NCI-H82 treated with DMSO at 0.1 percent for 48 hours (cell line): ENCODE results near the gene BCL7A.
"Not testable (repeated sequence)": the region's sequence is repeated elsewhere in the genome, so short reads cannot be mapped to it uniquely, and the experiment has no call there.

Experiments used
- DNase-seq: peaks from one replicate; lab custom pipeline; 2025; ENCODE audit not compliant: unreplicated experiment; lab: John Stamatoyannopoulos, UW

The BCL7A gene

DNA sequence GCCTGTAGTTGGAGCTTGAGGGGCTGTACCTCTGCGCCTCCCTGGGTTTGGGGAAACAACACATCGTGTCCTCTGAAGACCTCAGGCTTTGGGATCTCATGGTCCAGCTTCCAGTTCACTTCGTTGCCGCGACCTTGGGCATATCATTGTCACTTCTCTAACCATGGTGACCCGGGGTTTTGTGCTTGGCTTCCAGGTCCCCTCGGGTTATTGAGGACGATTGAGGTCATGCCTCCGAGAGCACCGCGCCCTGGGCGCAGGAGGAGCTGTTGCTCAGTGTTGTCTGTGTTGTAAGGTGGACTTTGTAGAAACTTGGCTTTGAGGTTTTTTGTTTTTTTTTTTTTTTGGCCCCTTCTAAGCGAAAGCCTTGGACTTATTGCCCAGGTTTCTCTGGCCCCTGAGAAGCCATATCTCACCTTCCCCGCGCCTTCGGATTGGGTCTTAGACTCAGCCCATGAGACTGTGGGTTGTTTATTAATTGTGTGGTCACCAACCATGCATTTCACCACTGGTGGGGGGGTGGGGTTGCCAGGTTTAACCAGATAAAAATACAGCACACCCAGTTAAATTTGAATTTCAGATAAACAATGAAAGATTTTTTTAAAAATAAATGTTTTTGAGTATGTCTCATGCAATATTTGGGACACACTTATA, 2.6 kb downstream of the BCL7A start:
- DNase-seq, result no peak

- DNase-seq, result no peak
These were observed 5.1 kb downstream of the BCL7A start for GRCh38 chr12:122026706-122027333.

DNA sequence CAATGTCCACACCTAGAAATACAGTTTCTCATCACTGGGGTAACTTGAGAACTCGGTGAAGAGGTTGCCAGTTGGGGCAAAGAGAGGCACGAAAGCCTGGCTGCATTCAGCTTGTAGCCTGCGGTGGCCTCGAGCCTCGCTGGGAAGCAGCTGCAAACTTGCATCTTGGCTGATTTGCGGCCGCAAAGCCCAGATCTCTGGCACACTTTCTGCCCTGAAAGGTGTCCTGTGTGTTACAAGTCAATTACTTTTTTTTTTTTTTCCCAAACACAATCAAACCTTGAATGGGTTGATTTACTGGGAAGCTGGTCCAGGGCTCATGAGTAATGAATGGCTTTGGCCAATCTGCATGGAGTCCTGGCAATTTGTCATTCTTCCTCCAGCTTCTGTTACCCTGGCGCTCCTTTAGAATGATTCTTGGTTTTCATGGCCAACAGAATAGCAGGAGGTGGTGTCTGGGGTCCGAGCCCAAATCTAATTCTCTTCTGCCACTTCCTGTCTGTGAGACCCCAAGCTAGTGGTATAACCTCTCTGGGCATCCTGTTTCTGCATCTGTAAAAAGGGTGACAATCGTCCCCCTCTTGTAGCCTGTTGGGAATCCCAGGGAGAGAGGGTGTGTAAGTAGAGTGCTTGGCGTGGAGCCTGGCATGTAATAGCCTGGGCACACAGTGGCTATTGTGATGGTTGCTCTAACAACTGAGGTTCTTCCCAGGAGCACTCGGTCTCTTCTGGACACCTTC, 6.7 kb downstream of the BCL7A start:
- DNase-seq, result no peak

- DNase-seq, result no peak
These were observed 7.3 kb downstream of the BCL7A start for GRCh38 chr12:122028905-122029560.

DNA sequence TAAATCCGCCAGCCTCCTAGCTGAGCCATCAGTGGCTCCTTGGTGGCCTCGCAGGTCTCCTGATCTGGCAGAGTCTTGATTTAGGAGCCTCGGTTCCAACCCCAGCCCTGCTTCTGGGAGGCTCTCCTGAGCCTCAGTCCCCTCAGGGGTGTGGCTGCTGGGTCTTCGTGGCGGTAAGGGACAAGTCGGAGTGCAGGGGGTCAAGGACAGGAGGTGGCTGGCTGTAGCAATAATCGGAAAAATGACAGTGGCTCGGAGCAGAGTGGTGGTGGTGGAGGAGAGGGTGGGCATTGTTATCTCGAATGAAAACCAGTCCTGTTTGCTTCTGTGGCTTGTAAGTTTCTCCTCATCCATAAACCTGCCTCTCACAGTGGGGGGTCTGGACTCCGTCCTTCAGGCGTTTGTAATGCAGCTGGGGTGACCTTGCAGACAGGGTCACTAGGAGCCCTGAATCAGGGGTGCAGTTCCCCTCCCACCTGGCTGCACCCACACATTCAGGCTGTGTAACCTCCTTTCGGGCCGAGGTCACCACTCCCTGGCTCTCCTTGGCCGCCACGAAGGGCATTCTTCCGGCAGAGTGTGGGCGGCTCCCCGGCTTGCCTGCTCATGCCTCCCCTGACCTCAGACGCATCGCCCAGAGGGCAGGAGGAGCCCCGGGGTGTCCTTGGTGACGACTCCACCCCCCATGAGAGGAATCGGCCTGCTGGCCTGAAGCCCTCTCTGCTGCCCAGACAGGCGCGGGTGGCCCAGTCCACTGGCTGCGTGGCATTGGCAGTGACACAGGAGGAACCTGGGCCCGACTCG, 8.1 kb downstream of the BCL7A start:
- DNase-seq, result no peak

DNA sequence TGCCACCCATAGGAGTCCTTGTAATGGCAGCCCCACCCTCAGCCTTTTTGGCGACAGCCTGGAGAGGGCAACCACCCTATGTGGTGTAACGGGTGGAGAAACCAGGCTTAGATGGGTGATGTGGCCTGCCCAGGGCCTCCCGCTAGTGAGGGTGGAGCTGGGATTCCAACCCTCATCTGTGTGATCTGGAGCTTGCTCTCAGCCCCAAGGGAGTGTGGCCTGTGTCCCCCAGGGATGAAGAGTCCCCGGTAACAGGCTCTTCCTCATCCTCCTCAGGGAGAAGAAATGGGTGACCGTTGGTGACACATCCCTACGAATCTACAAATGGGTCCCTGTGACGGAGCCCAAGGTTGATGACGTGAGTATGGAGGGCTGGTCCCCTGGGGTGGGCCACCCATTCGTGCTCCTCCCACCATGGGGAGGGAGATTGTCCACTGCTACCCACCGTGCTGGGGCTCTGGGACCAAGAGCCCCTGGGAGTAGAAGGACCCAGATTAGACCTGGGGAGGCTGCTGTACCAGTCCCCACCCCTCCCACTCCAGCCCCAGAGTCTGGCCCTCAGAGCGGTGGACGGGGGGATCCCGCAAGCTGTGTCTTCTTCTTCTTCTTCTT, 8.8 kb downstream of the BCL7A start:
- no peak for DNase-seq

DNA sequence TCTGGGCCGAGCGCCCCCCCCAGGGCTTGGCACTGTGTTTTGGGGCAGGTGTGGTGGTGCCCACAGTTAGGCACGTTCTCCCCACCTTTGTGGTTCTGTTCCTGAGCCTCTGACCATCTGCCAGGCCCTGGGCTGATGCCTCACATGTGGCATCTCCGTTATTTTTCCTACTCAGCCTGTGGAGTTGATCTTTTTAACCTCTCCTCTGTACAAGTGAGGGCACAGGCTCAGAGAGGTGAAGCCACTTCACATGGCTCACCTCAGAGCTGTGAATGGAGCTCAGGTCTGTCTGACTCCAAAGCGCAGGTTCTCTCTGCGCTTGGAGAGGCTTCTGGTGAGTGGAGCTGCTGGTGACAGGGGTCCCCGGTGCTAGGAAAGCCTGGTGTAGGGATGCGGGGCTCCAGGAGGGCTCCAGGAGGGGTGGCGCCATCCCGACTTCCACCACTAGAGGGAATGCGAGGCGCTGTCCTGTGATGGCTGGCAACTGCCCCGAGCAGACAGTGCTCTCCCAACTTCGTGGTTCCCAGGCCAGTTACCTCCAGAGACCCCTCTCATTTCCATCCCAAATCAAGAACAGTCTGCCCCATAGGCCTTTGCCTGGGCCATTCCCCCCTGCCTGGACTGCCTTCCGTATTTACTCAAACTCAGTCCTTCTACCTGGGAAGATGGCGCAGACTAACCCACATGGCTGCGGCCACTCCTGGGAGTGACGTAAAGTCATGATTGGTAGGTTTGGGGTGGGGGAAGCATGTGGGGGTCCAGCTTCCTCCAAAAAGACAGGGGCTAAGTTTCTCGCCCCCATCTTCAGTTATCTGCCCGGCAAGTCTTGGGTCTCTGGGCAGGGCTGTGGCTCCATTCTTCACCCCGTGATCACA, 9.9 kb downstream of the BCL7A start:
- no peak for DNase-seq

- no peak for DNase-seq
These were observed 10.9 kb downstream of the BCL7A start for GRCh38 chr12:122032580-122032979.

GRCh38 chr12:122035292-122035691, 13.6 kb downstream of the BCL7A start:
- no peak for DNase-seq

DNA sequence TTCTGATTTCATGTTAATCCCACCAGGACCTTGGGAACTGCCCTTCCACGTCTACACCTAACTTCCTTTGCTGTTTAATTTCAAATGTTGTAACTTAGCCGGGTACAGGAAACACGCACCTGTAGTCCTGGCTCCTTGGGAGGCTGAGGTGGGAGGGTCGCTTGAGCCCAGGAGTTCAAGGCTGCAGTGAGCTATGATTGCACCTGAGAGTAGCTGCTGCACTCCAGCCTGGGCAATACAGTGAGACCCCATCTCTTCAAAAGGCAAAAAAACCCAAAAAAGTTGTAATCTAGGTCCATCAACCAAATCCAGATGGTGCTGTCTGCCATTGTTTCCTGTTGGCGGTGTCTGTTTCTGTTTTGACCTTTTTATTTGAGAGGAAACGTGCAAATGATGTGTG, 14.5 kb downstream of the BCL7A start:
- no peak for DNase-seq

DNA sequence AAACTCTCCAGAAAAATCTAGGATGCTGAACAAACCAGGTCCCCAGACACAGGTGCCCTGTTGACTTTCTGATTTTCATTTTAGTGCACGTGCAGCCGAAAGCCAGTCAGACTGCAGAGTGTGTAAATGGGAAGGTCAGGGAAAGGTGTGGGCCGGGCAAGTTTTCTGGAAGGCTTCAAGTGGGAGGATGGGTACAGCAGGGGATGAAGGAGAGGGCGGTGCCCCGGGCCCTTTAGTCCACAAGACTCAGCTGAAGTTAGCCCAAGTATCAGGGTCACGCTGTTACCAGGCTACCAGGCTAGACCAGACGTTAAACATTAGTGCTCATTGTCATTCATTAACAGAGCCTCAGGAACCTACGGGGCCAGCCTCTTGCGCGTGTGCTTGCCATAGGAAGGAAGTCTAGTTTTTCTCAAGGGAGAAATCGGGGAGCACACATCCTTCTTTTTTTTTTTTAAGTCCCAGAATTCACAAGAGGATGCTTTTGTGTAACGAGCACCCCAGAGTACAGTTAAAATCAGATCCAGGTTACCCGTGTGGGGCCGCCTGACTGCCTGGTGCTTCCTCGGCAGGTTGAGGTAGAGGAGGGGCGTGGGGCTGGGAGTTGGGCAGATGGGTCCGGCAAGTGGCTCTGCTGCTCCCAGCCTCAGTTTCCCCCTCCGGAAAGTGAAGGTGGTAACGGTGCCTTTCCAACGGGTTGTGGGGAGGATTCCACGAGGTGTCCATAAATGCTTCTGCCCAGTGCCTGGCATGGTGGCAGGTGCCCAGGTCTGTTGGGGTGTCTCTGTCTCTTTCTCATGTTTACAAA, 19.1 kb downstream of the BCL7A start:
- DNase-seq, result no peak

DNA sequence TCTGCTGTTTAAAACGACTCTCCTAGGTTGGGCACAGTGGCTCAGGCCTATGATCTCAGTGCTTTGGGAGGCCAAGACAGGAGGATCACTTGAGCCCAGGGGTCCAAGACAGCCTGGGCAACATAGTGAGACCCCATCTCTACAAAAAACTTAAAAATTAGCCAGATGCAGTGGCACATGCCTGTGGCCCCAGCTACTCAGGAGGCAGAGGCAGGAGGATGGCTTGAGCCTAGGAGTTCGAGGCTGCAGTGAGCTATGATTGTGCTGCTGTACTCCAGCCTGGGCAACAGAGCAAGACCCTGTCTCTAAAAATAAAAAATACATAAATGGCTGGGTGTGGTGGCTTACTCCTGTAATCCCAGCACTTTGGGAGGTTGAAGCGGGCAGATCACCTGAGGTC, 19.8 kb downstream of the BCL7A start:
- DNase-seq, result not testable (repeated sequence)

- no peak for DNase-seq
These were observed 21.2 kb downstream of the BCL7A start for GRCh38 chr12:122042910-122043309.

- no peak for DNase-seq
These were observed 21.8 kb downstream of the BCL7A start for GRCh38 chr12:122043476-122043875.

DNA sequence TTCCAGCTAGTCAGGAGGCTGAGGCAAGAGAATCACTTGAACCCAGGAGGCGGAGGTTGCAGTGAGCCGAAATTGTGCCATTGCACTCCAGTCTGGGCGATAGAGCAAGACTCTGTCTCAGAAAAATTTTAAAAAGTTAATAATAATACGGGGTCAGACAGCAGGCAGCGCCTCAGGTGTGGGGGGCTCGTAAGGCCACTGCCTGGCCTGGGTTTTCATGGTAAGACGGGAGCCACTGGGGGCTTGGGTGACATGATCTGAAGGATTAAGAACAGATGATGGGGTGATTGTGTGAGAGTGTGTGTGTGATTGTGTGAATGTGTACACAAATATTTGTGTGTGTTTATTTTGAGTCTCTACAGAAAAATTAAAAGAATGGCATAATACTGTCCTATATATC, 23.6 kb downstream of the BCL7A start:
- DNase-seq, result no peak

GRCh38 chr12:122046145-122046544, 24.5 kb downstream of the BCL7A start:
- no peak for DNase-seq

- no peak for DNase-seq
These were observed 26.5 kb downstream of the BCL7A start for GRCh38 chr12:122048151-122048550.

- DNase-seq, result no peak
These were observed 28.1 kb downstream of the BCL7A start for GRCh38 chr12:122049827-122050226.

- no peak for DNase-seq
These were observed 29.0 kb downstream of the BCL7A start for GRCh38 chr12:122050706-122051105.
